Sigmoid colon (tissue), 7 donors: Measurements from ENCODE around the gene KRT38. TPM values are rescaled to one million over a fixed set of nuclear protein-coding genes. Genes with fewer than 3 reads are reported as not detected.

Experiments used
- DNase-seq: peaks from one replicate; pipeline ENCODE4 v3.0.0-alpha.2; 2019
- H3K27ac ChIP-seq, 4 donors: fragments of 200-600 bp; sonication (generic); one replicate each; pipeline ENCODE4 v1.5.1; 2016 to 2019; ENCODE audit warnings: mild to moderate bottlenecking in 1 of 4
- H3K27me3 ChIP-seq, 3 donors: fragments of 200-600 bp; sonication (generic); one replicate each; pipeline ENCODE4 v1.5.1; 2019; ENCODE audit warnings: mild to moderate bottlenecking in 1 of 3
- H3K36me3 ChIP-seq, 4 donors: fragments of 200-600 bp; sonication (generic); one replicate each; pipeline ENCODE4 v1.5.1; 2016 to 2019
- H3K4me1 ChIP-seq, 4 donors: fragments of 200-600 bp; sonication (generic); one replicate each; pipeline ENCODE4 v1.5.1; 2017 to 2019
- H3K4me3 ChIP-seq, 4 donors: fragments of 200-600 bp; sonication (generic); one replicate each; pipeline ENCODE4 v1.5.1; 2017 to 2019; ENCODE audit warnings: mild to moderate bottlenecking in 2 of 4, moderate library complexity in 1 of 4
- H3K9me3 ChIP-seq, 4 donors: fragments of 200-600 bp in 3 of 4; sonication (generic) in 3 of 4; one replicate each; pipeline versions ENCODE4 v1.5.1 to v1.6.1; 2013 to 2019
- EP300 ChIP-seq, 4 donors: sonication (generic); formaldehyde crosslinking; IDR thresholded peaks; one replicate each; pipeline ENCODE4 v1.6.1; 2017; ENCODE audit warnings: antibody characterized with exemption in 4 of 4
- POLR2A ChIP-seq, 2 donors: fragments of 450-650 bp; IDR thresholded peaks; one replicate each; pipeline ENCODE4 v1.6.1; 2016; ENCODE audit warnings: antibody characterized with exemption in 2 of 2, mild to moderate bottlenecking in 2 of 2, moderate library complexity in 2 of 2
- POLR2AphosphoS5 ChIP-seq, 4 donors: sonication (generic); formaldehyde crosslinking; IDR thresholded peaks; one replicate each; pipeline ENCODE4 v1.6.1; 2017; ENCODE audit warnings: antibody characterized with exemption in 4 of 4
- WGBS, 2 donors: extraction: QIAGEN DNeasy Blood & Tissue Kit; methylation state at CpG; one replicate each; pipeline ENCODE4 v1.1.7; 2013; 5-methylcytosine and 5-hydroxymethylcytosine counted together
- intact Hi-C: fragments of 100-400 bp; cut with DNase I; formaldehyde crosslinking; loops from one replicate; pipeline ENCODE4 v1.15.1; 2023
- polyA plus RNA-seq, 3 donors: library from polyadenylated mRNA; stranded (reverse); fragments of 200-250 nt; gene quantifications; one replicate each; pipeline ENCODE4 v1.2.3, GENCODE V29; 2013
- total RNA-seq, 4 donors: library from RNA; depleted of rRNA; stranded (reverse); fragments of >200 nt; gene quantifications; one replicate each; pipeline ENCODE4 v1.1.0, GENCODE V29; 2016
- TF ChIP-seq, protein P1 (sequence below), 4 experiments: fragments of 450-650 bp in 3 of 4; fragments of 200-600 bp in 1 of 4; IDR thresholded peaks; one replicate each; pipeline ENCODE4 v1.5.1; 2016 to 2019; ENCODE audit warnings: antibody characterized with exemption in 4 of 4, mild to moderate bottlenecking in 3 of 4, moderate library complexity in 2 of 4
- donor health status: healthy with polysubstance abuse.
- donor health status: Bipolar disorder and iron deficiency.
- donor health status: healthy.

Gene KRT38
- total RNA-seq (not detected), polyA plus RNA-seq (not detected)

DNA sequence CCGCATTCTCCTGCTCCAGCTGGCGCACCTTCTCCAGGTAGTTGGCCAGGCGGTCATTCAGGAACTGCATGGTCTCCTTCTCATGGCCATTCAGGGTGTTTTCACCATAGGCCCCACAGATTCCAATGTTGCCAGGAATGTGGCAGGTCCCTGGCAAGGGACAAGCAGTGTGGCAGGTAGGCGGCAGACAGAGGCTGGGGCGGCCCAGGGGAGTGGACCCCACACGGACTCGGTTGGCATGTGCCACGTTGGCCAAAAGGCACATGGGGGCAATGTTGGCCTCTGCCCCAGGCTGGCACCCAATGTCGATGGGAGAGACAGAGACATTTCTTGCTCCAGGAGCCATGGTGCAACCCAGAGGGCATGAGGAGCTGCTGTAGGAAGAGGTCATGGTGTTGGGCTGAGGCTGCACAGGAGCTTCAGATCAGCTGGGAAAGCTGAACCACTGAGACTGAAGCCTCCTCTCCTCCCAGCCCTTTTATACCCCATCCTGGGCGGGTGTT, at the start of gene KRT38:
Gene KRT38, minus strand, starts transcription at position 453 of the 503 bp plus-strand sequence. Its CDS starts 62 bp downstream, at position 391.
- TF ChIP-seq POLR2AphosphoS5 (IDR thresholded peaks at IDR 0.05) (no peak), POLR2A (IDR thresholded peaks at IDR 0.05) (no peak), EP300 (IDR thresholded peaks at IDR 0.05) (no peak)
- TF ChIP-seq, protein P1, sequence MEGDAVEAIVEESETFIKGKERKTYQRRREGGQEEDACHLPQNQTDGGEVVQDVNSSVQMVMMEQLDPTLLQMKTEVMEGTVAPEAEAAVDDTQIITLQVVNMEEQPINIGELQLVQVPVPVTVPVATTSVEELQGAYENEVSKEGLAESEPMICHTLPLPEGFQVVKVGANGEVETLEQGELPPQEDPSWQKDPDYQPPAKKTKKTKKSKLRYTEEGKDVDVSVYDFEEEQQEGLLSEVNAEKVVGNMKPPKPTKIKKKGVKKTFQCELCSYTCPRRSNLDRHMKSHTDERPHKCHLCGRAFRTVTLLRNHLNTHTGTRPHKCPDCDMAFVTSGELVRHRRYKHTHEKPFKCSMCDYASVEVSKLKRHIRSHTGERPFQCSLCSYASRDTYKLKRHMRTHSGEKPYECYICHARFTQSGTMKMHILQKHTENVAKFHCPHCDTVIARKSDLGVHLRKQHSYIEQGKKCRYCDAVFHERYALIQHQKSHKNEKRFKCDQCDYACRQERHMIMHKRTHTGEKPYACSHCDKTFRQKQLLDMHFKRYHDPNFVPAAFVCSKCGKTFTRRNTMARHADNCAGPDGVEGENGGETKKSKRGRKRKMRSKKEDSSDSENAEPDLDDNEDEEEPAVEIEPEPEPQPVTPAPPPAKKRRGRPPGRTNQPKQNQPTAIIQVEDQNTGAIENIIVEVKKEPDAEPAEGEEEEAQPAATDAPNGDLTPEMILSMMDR (IDR thresholded peaks at IDR 0.05), result no peak
- WGBS, 2 donors, result 91 to 93% methylated on average over 10 of the region's 10 CpGs
- H3K4me1 ChIP-seq, result no peaks in the 10 kb centered on the region

DNA sequence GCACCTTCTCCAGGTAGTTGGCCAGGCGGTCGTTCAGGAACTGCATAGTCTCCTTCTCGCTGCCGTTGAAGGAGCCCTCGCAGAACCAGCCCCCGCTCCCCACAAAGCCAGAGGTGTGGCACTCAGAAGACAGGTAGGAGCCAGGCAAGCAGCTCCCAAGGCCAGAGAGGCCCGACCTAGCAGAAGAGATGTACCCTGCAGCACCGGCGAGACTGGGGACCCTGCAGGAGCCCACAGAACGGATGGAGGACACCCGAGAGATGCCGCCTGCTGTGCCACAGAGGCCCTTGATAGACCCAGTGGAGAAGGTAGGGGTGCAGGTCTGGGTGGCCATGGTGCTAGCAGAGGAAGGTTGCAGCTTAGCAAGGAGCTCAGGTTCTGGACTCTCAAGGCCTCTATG, 48.7 kb upstream of the KRT38 start, which contains the start of gene KRT36:
Gene KRT36, minus strand, starts transcription at position 380 of the 400 bp plus-strand sequence. Its CDS starts 46 bp downstream, at position 334.
- intact Hi-C loops, result no loop called here
- H3K27me3 ChIP-seq, result no peaks in the 10 kb centered on the region
- DNase-seq, result no peak
- H3K36me3 ChIP-seq, result no peaks in the 10 kb centered on the region
- no peaks in the 10 kb centered on the region for H3K9me3 ChIP-seq
- H3K4me3 ChIP-seq, result no peak within 1 kb of the TSS
- no peak for TF ChIP-seq POLR2A (IDR thresholded peaks at IDR 0.05)
- TF ChIP-seq POLR2AphosphoS5 (IDR thresholded peaks at IDR 0.05), result no peak
- TF ChIP-seq EP300 (IDR thresholded peaks at IDR 0.05), result no peak
- TF ChIP-seq, protein P1 (IDR thresholded peaks at IDR 0.05), result no peak
- H3K27ac ChIP-seq, result no peak within 1 kb of the TSS
- 90 to 95% methylated on average over 12 of the region's 12 CpGs for WGBS, 2 donors
- no peaks in the 10 kb centered on the region for H3K4me1 ChIP-seq

More for the DNA sequence above, at the start of gene KRT38:
- Histone ChIP-seq H3K4me3 (no peak within 1 kb of the TSS), H3K9me3 (no peaks in the 10 kb centered on the region), H3K36me3 (no peaks in the 10 kb centered on the region), H3K27ac (no peak within 1 kb of the TSS), H3K27me3 (peaks cover 0 to 8% (median 0%) of the 10 kb centered on the region in 3 donors)
- no peak for DNase-seq
- intact Hi-C loops, result no loop called here

DNA sequence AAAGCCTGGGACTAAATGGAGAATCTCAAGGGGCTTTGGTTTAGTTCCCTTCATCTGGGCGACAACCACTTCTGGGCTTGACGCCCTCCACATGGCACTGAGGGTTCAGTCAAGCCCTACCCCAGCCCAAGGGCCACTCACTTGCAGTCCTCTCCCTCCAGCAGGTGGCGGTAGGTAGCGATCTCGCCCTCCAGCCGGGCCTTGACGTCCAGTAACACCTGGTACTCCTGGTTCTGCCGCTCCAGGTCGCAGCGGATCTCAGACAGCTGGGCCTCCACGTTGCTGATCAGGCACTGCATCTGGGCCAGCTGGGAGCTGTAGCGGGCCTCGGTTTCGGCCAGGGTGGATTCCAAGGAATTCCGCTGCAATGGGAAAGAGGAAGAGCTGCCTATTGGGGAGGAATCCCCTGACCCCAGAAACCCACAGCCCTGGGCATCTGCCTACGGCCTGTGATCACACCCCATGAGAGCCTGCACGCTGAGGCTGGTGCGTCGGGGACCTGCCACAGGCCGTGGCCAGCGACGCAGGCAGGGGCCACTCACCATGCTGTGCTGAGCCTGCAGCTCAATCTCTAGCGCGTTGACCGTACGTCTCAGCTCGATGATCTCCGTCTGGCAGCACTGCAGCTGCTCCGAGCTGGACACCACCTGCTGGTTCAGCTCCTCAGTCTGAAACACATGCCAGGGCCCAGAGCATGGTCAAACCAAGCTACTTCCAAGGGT, 46.2 kb upstream of the KRT38 start:
- Histone ChIP-seq H3K27ac (no peak overlapping the region), H3K36me3 (no peaks in the 10 kb centered on the region), H3K4me1 (no peaks in the 10 kb centered on the region), H3K4me3 (no peak overlapping the region), H3K27me3 (no peaks in the 10 kb centered on the region), H3K9me3 (no peaks in the 10 kb centered on the region)
- WGBS, 2 donors, result 60 to 62% methylated on average over 29 of the region's 29 CpGs
- DNase-seq, result no peak
- TF ChIP-seq POLR2A (IDR thresholded peaks at IDR 0.05) (no peak), POLR2AphosphoS5 (IDR thresholded peaks at IDR 0.05) (no peak)
- TF ChIP-seq, protein P1 (IDR thresholded peaks at IDR 0.05), result peak in 1 of 4 experiments; percentile 27
- intact Hi-C loops, result no loop called here

- no peaks in the 10 kb centered on the region for H3K4me1 ChIP-seq
- no peak overlapping the region for H3K4me3 ChIP-seq
- intact Hi-C loops, result no loop called here
- DNase-seq, result no peak
- no peaks in the 10 kb centered on the region for H3K27me3 ChIP-seq
- no peaks in the 10 kb centered on the region for H3K9me3 ChIP-seq
- TF ChIP-seq POLR2A (IDR thresholded peaks at IDR 0.05), result no peak
- no peak for TF ChIP-seq EP300 (IDR thresholded peaks at IDR 0.05)
- TF ChIP-seq POLR2AphosphoS5 (IDR thresholded peaks at IDR 0.05), result no peak
- TF ChIP-seq, protein P1 (IDR thresholded peaks at IDR 0.05), result no peak
- no peaks in the 10 kb centered on the region for H3K36me3 ChIP-seq
- WGBS, 2 donors, result 92% methylated on average over 13 of the region's 13 CpGs
- H3K27ac ChIP-seq, result no peak overlapping the region
Observed at GRCh38 chr17:41486316-41486715, 45.5 kb upstream of the KRT38 start.
